HepG2 (cell line): Measurements from ENCODE around the gene CDX1.

Experiments
- PITX1 ChIP-seq: sonication (generic); formaldehyde crosslinking; IDR thresholded peaks from 2 replicates; pipeline ENCODE4 v1.5.1; 2020; ENCODE audit warnings: mild to moderate bottlenecking, missing genetic modification reagents
- SNAPC4 ChIP-seq: sonication (generic); formaldehyde crosslinking; IDR thresholded peaks from 2 replicates; pipeline ENCODE4 v1.4.0; 2020; ENCODE audit warnings: mild to moderate bottlenecking, missing genetic modification reagents

GRCh38 chr5:150217038-150217437, 50.5 kb downstream of the CDX1 start:
- no peak for TF ChIP-seq PITX1
- no peak for TF ChIP-seq SNAPC4
